Colonic mucosa (tissue), 4 donors: ENCODE data around the gene FAM234B. TPM values are rescaled to one million over a fixed set of nuclear protein-coding genes. Genes with fewer than 3 reads are reported as not detected.

Experiments
- DNase-seq: peaks from one replicate; pipeline ENCODE4 v3.0.0-alpha.2; 2020
- H3K27ac ChIP-seq: fragments of 200-600 bp; one replicate; pipeline ENCODE4 v1.8.0; 2021
- H3K27me3 ChIP-seq: fragments of 200-600 bp; one replicate; pipeline ENCODE4 v1.8.0; 2021
- H3K36me3 ChIP-seq: fragments of 200-600 bp; one replicate; pipeline ENCODE4 v1.8.0; 2021
- H3K4me1 ChIP-seq: fragments of 200-600 bp; one replicate; pipeline ENCODE4 v1.8.0; 2021; ENCODE audit warnings: mild to moderate bottlenecking
- H3K4me3 ChIP-seq: fragments of 200-600 bp; one replicate; pipeline ENCODE4 v1.8.0; 2021
- H3K9ac ChIP-seq, 2 donors: one replicate each; pipeline ENCODE4 v1.7.0; 2013; ENCODE audit warnings: control low read depth in 2 of 2, low read depth in 2 of 2, low read length in 2 of 2
- H3K9me3 ChIP-seq: fragments of 200-600 bp; one replicate; pipeline ENCODE4 v1.8.0; 2021
- CTCF ChIP-seq: fragments of 200-600 bp; IDR thresholded peaks from one replicate; pipeline ENCODE4 v1.8.0; 2022; ENCODE audit warnings: antibody characterized with exemption, mild to moderate bottlenecking
- intact Hi-C: fragments of 100-400 bp; cut with DNase I; formaldehyde crosslinking; loops from one replicate; pipeline ENCODE4 v1.14.1; 2022
- total RNA-seq, 2 donors: library from RNA; stranded (reverse); fragmentation: NEBNext Ultra II Directional in 1 of 2; extraction: Animal tissue kit (Norgen Biotek cat#: 25700) in 1 of 2; gene quantifications; one replicate each; pipeline ENCODE4 v1.2.1, GENCODE V29; 2021
- donor health status: healthy.
- donor health status: DM: no; HTN: no; CAD: no.
- donor health status: DM: no; HTN: no; CAD: no.

FAM234B gene
- total RNA-seq, 2 donors from 2014 or later: 1.5 to 2.0 TPM

- TF ChIP-seq CTCF: no peak
- Histone ChIP-seq H3K9ac (no peak overlapping the region), H3K4me1 (no peaks in the 10 kb centered on the region), H3K36me3 (no peaks in the 10 kb centered on the region), H3K27ac (no peak overlapping the region), H3K9me3 (no peaks in the 10 kb centered on the region), H3K4me3 (no peak overlapping the region), H3K27me3 (no peaks in the 10 kb centered on the region)
- DNase-seq: no peak
- intact Hi-C loops: no loop called here
These were observed 83.3 kb downstream of the FAM234B start for GRCh38 chr12:13127444-13127843.

GRCh38 chr12:13128291-13128965, 84.2 kb downstream of the FAM234B start:
- no peak overlapping the region for H3K9ac ChIP-seq
- no peak overlapping the region for H3K4me3 ChIP-seq
- no peaks in the 10 kb centered on the region for H3K27me3 ChIP-seq
- no peaks in the 10 kb centered on the region for H3K4me1 ChIP-seq
- H3K9me3 ChIP-seq: no peaks in the 10 kb centered on the region
- no peak for TF ChIP-seq CTCF
- no peak overlapping the region for H3K27ac ChIP-seq
- no peak for DNase-seq
- H3K36me3 ChIP-seq: no peaks in the 10 kb centered on the region
- intact Hi-C loops: no loop called here

DNA sequence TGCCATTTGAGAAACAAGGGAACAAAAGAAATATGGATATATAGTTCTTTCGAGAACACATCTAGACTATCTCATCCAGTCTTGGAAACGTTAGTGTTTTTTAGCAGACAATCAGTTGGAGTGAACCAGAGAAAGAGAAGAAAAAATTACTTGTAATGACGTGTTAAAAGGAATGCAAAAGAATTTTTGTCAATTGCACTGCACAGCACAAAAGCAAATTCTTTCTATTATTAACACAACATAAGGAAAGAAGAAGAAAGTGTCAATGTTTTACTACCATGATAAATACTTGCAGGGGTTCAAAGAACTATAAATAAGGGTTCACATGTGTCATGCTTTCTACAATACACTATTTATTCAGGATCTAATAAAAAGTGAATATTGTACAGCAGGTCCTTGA, 86.8 kb downstream of the FAM234B start:
- intact Hi-C loops: no loop called here
- Histone ChIP-seq H3K27me3 (no peaks in the 10 kb centered on the region), H3K9me3 (no peaks in the 10 kb centered on the region), H3K4me3 (no peak overlapping the region), H3K9ac (no peak overlapping the region), H3K36me3 (no peaks in the 10 kb centered on the region), H3K27ac (no peak overlapping the region), H3K4me1 (no peaks in the 10 kb centered on the region)
- DNase-seq: no peak
- TF ChIP-seq CTCF: no peak

Other genes with a start within 250 kb of the FAM234B start
- 10 to 100 TPM; 36.1 to 45.0 TPM for gene DDX47, start 231.0 kb upstream of the FAM234B start, total RNA-seq
- 100 to 1,000 TPM; 234 to 246 TPM for gene GPRC5A, start 152.8 kb upstream of the FAM234B start, total RNA-seq
- gene GPRC5D, start 92.2 kb upstream of the FAM234B start, total RNA-seq: under 1 TPM in 1 of 2 donors, not detected in 1; 0.27 TPM
- 10 to 100 TPM; 40.9 to 61.9 TPM for gene HEBP1, start 44.1 kb upstream of the FAM234B start, total RNA-seq
- not detected for gene GSG1, start 59.3 kb downstream of the FAM234B start, total RNA-seq
- 100 to 1,000 TPM; 265 to 667 TPM for gene EMP1, start 152.3 kb downstream of the FAM234B start, total RNA-seq